Activated CD8-positive, alpha-beta T cell treated with anti-CD3 and anti-CD28 coated beads, Interleukin-2, amount 10 ng/mL, durations not matched to agents 7 days and 5 days (primary cell): ENCODE results near the gene RHOU. TPM values are rescaled to one million over a fixed set of nuclear protein-coding genes. Genes with fewer than 3 reads are reported as not detected.

ENCODE experiments used
- ATAC-seq: fragments of 150-1000 bp; cut with Tn5 transposase; one replicate; pipeline ENCODE4 v1.10.0; 2021; ENCODE audit warnings: moderate library complexity
- CTCF ChIA-PET: fragments of 350-600 bp; sonication (Branson Sonifier 250); formaldehyde crosslinking; loops from one replicate; lab custom pipeline; 2021; ENCODE audit warnings: antibody characterized with exemption; lab: Charles Lee
- POLR2A ChIA-PET: fragments of 350-600 bp; sonication (Branson Sonifier 250); formaldehyde crosslinking; loops from one replicate; lab custom pipeline; 2021; ENCODE audit warnings: antibody characterized with exemption; lab: Charles Lee
- DNase-seq: peaks from one replicate; pipeline ENCODE4 v3.0.0-alpha.2; 2020
- H3K27ac Mint-ChIP-seq: one replicate; pipeline ENCODE4 v1.8.0; 2021; ENCODE audit warnings: mild to moderate bottlenecking, mixed read lengths
- H3K27me3 Mint-ChIP-seq: one replicate; pipeline ENCODE4 v1.8.0; 2021; ENCODE audit warnings: low read depth, mixed read lengths
- H3K36me3 Mint-ChIP-seq: one replicate; pipeline ENCODE4 v1.8.0; 2021; ENCODE audit warnings: low read depth, mixed read lengths
- H3K4me1 Mint-ChIP-seq: one replicate; pipeline ENCODE4 v1.8.0; 2021; ENCODE audit warnings: low read depth, mixed read lengths
- H3K4me3 Mint-ChIP-seq: one replicate; pipeline ENCODE4 v1.8.0; 2021; ENCODE audit warnings: mild to moderate bottlenecking, mixed read lengths
- H3K9me3 Mint-ChIP-seq: one replicate; pipeline ENCODE4 v1.8.0; 2022; ENCODE audit warnings: mixed read lengths; ENCODE audit not compliant: insufficient read depth
- total RNA-seq, 2 experiments: library from RNA; stranded (reverse); gene quantifications; one replicate each; pipeline ENCODE4 v1.2.3, GENCODE V29; 2021

Gene RHOU
- total RNA-seq, 2 experiments from 2014 or later, result 9.5 to 9.7 TPM

GRCh38 chr1:228778961-228779360 lies 43.7 kb downstream of the RHOU start:
- H3K36me3 Mint-ChIP-seq, result no peaks in the 10 kb centered on the region
- DNase-seq (no peak), ATAC-seq (no peak)
- POLR2A ChIA-PET, result no interaction called here
- H3K27me3 Mint-ChIP-seq, result peaks cover 6% of the 10 kb centered on the region
- no peak overlapping the region for H3K4me3 Mint-ChIP-seq
- peaks cover 11% of the 10 kb centered on the region for H3K4me1 Mint-ChIP-seq
- no peaks in the 10 kb centered on the region for H3K9me3 Mint-ChIP-seq
- no peak overlapping the region for H3K27ac Mint-ChIP-seq
- CTCF ChIA-PET, result interaction anchor here (1.3 kb wide), 1 partner anchor 14 kb away, joined by 3 read pairs; no protein-coding TSS in a partner anchor

GRCh38 chr1:228781161-228781808 lies 46.0 kb downstream of the RHOU start:
- CTCF ChIA-PET, result interaction anchor here (0.6 kb wide), 1 partner anchor 12 kb away, joined by 3 read pairs; no protein-coding TSS in a partner anchor
- no peak overlapping the region for H3K27ac Mint-ChIP-seq
- ATAC-seq (no peak), DNase-seq (no peak)
- H3K4me1 Mint-ChIP-seq, result peaks cover 9% of the 10 kb centered on the region
- no peaks in the 10 kb centered on the region for H3K9me3 Mint-ChIP-seq
- POLR2A ChIA-PET, result no interaction called here
- peaks cover 6% of the 10 kb centered on the region for H3K27me3 Mint-ChIP-seq
- no peak overlapping the region for H3K4me3 Mint-ChIP-seq
- H3K36me3 Mint-ChIP-seq, result no peaks in the 10 kb centered on the region

DNA sequence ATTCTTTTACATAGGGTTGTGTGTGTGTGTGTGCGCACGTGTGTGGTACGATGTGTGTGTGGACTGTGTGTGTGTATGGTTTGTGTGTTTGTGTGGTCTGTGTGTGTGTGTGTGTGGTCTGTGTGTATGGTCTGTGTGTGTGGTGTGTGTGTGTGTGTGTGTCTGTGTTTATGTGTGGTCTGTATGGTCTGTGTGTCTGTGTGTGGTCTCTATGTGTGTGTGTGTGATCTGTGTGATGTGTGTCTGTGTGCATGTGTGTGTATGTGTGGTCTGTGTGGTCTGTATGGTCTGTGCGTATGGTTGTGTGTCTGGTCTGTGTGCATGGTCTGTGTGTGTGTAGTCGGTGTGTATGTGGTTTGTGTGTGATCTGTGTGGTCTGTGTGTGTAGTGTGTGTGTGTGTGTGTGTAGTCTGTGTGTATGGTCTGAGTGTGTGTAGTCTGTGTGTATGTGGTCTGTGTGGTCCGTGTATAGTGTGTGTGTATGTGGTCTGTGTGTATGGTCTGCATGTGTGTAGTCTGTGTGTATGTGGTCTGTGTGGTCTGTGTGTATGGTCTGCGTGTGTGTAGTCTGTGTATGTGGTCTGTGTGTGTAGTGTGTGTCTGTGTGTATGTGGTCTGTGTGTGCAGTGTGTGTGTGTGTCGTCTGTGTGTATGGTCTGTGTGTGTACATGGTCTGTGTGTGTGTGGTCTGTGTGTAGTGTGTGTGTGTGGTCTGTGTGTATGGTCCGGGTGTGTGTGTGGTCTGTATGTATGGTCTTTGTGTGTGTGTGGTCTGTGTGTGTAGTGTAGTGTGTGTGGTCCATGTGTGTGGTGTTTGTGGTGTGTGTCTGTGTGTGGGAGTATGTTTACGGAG lies 46.8 kb downstream of the RHOU start:
- CTCF ChIA-PET, result interaction anchor here (0.6 kb wide), 1 partner anchor 11 kb away, joined by 3 read pairs; no protein-coding TSS in a partner anchor
- H3K4me3 Mint-ChIP-seq, result no peak overlapping the region
- H3K4me1 Mint-ChIP-seq, result peaks cover 9% of the 10 kb centered on the region
- POLR2A ChIA-PET, result interaction anchor here (0.7 kb wide), 1 partner anchor 9 kb away, joined by 3 read pairs; no protein-coding TSS in a partner anchor
- H3K36me3 Mint-ChIP-seq, result no peaks in the 10 kb centered on the region
- no peak overlapping the region for H3K27ac Mint-ChIP-seq
- no peak for ATAC-seq
- H3K27me3 Mint-ChIP-seq, result peaks cover 6% of the 10 kb centered on the region
- no peaks in the 10 kb centered on the region for H3K9me3 Mint-ChIP-seq
- no peak for DNase-seq

DNA sequence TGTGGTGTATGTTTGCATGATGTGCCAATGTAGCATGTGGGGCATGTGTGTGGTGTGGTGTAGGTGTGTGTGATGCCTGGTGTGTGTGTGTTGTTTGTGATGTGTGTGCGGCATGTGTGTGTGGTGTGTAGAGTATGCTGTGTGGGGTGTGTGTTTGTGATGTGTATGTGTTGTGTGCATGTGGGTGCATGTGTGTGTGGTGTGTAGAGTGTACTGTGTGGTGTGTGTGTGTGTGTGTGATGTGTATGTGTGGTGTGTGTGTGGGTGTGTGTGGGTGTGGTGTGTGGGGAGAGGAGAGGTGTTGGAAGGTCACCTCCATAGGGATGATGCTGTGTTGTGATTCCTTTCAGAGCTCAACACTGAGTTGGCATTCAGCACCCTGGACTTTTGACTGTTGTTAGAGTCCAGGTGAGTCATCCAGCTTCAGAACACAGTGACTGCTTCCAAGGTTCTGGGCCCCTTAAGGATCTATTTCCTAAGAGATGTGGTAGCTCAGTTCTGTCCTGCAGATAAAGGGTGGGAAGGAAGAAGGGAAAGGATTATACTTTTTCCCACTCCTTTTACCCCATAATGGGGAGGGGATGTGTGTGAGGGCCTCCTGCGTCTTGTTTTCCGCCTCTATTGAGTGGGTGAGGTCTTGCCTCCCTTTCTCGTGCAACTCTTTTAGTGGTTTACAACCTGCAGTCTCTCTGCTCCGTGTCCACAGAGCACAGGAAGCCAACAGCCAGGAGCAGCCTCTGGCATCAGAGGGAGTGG lies 47.6 kb downstream of the RHOU start:
- DNase-seq, result no peak

DNA sequence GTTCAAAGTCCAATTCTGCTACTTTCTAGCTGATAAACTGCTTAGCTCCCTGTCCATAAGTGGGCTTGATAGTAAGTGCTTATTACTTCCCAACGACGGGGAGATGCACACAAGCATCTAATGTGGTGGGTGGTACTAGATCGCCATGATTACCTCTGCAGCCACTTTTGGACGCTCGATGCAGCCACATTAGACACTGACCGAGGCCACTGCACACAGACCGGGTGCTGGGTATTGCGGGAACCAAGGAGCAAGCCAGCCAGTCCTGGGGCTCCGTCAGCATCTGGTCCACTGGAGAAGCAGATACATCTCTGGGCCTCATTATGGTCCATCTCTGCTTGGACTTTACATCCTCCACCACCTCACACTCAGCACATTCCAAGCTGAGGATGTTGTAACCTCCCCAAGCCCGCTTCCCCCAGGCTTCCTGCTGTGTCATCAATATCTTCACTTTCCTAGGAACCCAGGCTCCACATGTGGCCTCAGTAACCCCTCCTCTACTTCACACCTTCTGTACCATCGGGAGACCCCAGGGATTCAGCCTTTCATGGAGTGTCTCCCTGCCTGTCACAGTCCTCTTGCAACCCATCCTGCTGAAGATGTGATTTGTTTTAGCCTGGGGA lies 48.2 kb downstream of the RHOU start:
- no peak for ATAC-seq
- no peaks in the 10 kb centered on the region for H3K36me3 Mint-ChIP-seq
- peaks cover 9% of the 10 kb centered on the region for H3K4me1 Mint-ChIP-seq
- DNase-seq, result no peak
- ChIA-PET POLR2A (no interaction called here), CTCF (no interaction called here)
- H3K4me3 Mint-ChIP-seq, result no peak overlapping the region
- peaks cover 6% of the 10 kb centered on the region for H3K27me3 Mint-ChIP-seq
- no peak overlapping the region for H3K27ac Mint-ChIP-seq
- no peaks in the 10 kb centered on the region for H3K9me3 Mint-ChIP-seq

More for the DNA sequence above, 47.6 kb downstream of the RHOU start:
- POLR2A ChIA-PET, result interaction anchor here (0.7 kb wide), 1 partner anchor 9 kb away, joined by 3 read pairs; no protein-coding TSS in a partner anchor
- Mint-ChIP-seq H3K27ac (no peak overlapping the region), H3K27me3 (peaks cover 6% of the 10 kb centered on the region), H3K4me3 (no peak overlapping the region), H3K36me3 (no peaks in the 10 kb centered on the region), H3K4me1 (peaks cover 9% of the 10 kb centered on the region), H3K9me3 (no peaks in the 10 kb centered on the region)
- CTCF ChIA-PET, result no interaction called here
- no peak for ATAC-seq

DNA sequence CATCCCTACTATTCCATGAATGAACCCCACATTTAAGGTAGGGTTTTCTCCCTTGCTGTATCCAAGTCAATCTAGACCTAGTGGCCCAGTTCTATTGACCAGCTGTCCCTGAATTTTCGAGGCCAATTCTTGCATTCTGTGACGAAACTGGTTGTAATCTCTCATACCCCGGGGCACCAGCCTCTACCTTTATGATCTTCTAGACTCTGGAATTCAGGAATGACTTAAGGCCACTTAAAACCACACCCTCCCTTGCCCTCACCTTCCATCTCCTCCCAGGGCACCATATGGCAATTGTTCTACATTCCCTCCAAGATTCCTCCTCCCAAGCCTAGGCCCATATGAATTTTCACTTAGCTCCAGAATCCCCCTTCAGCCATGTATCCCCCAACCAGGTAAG lies 48.9 kb downstream of the RHOU start:
- CTCF ChIA-PET, result no interaction called here
- ATAC-seq (no peak), DNase-seq (no peak)
- Mint-ChIP-seq H3K4me1 (peaks cover 9% of the 10 kb centered on the region), H3K36me3 (no peaks in the 10 kb centered on the region), H3K4me3 (no peak overlapping the region), H3K27ac (no peak overlapping the region), H3K9me3 (no peaks in the 10 kb centered on the region), H3K27me3 (peaks cover 6% of the 10 kb centered on the region)
- POLR2A ChIA-PET, result no interaction called here

GRCh38 chr1:228785366-228786330 lies 50.4 kb downstream of the RHOU start:
- POLR2A ChIA-PET, result no interaction called here

DNA sequence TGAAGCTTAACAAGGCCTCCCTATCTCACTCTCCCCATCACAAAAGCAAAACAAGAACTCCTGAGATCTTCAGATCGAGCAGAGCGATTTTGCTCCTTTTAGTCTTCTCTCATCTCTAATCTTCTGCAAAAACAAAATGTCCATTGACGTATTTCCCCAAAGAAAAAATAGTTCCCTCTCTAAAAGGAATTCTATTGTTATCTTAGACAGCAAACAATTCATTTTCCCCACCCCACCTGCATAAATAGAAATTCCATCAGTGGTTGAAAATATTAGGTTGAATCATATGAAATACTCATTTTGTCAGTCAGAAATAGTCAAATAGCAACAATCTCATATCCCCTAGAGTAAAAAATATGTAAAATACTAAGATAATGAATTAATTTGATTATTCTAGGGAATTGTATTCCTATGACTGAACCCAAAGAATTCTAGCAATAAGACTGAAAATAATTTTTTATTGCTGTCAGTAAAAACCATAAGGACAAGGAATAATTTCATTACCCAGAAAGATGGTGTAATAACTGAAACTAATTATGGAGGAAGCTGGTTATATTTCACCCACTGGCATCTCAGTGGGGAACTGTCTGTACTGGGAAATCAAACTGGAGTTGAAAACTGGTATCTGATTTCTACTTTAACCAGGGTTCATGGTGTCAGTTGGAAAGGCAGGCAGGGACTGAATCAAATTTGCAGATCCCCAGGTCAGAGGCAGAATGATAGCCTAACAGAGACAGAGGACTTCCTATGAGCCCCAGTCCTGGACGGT lies 51.3 kb downstream of the RHOU start:
- no peak for ATAC-seq
- no peak overlapping the region for H3K27ac Mint-ChIP-seq
- no peak for DNase-seq
- no peaks in the 10 kb centered on the region for H3K27me3 Mint-ChIP-seq
- H3K4me1 Mint-ChIP-seq, result peaks cover 22% of the 10 kb centered on the region
- H3K36me3 Mint-ChIP-seq, result no peaks in the 10 kb centered on the region
- no peak overlapping the region for H3K4me3 Mint-ChIP-seq
- ChIA-PET CTCF (no interaction called here), POLR2A (no interaction called here)
- H3K9me3 Mint-ChIP-seq, result no peaks in the 10 kb centered on the region

More at GRCh38 chr1:228785366-228786330, 50.4 kb downstream of the RHOU start:
- ATAC-seq (no peak), DNase-seq (no peak)
- Mint-ChIP-seq H3K4me3 (no peak overlapping the region), H3K9me3 (no peaks in the 10 kb centered on the region), H3K27me3 (peaks cover 1% of the 10 kb centered on the region), H3K36me3 (no peaks in the 10 kb centered on the region), H3K27ac (no peak overlapping the region), H3K4me1 (peaks cover 16% of the 10 kb centered on the region)
- CTCF ChIA-PET, result no interaction called here

DNA sequence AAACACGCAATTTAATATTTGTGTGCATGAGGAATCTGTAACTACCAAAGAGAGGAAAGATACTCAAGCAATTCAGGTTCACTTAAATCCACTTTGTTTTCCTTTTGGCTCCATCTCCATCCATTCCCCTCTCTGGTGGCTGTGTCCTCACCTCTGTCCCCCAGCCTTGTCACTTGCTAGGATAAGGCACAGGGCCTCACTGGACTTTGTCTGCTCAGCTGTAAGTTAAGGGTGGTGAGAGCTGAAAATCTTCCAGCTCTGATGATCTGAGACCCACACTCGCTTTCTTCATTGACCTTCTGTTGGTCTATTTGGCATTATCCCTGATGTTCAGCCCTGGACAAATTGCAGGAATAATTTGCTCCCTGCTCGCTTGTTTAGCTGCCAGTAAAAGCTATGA lies 56.5 kb downstream of the RHOU start:
- H3K36me3 Mint-ChIP-seq, result no peaks in the 10 kb centered on the region
- no peak for ATAC-seq
- CTCF ChIA-PET, result interaction anchor here (1.2 to 5.9 kb wide), 4 partner anchors 12 to 127 kb away, joined by 3 to 49 read pairs (median 21); partner anchors contain the start of gene RHOU
- H3K9me3 Mint-ChIP-seq, result no peaks in the 10 kb centered on the region
- H3K27me3 Mint-ChIP-seq, result no peaks in the 10 kb centered on the region
- peaks cover 17% of the 10 kb centered on the region for H3K4me1 Mint-ChIP-seq
- no peak for DNase-seq
- POLR2A ChIA-PET, result interaction anchor here (0.7 kb wide), 1 partner anchor 9 kb away, joined by 3 read pairs; no protein-coding TSS in a partner anchor
- no peak overlapping the region for H3K27ac Mint-ChIP-seq
- no peak overlapping the region for H3K4me3 Mint-ChIP-seq

DNA sequence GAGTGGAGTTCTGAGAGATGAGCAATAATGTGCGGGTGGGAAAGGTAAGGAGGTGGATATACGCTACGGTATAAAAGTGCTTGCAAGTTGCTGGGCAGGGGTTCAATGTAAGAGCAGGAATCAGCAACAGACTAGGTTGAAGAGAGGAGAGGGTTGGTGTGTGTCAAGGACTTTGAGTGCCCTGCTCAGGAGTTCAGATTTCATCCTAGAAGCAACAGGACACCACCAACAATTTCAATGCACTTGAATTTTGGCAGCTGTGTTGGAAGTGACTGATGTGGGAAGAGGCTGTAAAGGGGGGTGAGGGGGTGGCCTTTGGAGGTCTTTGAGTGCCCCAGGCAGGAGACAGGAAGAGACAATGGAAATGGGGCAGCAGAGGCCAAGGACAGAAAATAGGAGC lies 57.3 kb downstream of the RHOU start:
- Mint-ChIP-seq H3K27ac (no peak overlapping the region), H3K4me3 (no peak overlapping the region), H3K36me3 (peaks cover 7% of the 10 kb centered on the region), H3K4me1 (peaks cover 25% of the 10 kb centered on the region), H3K27me3 (no peaks in the 10 kb centered on the region), H3K9me3 (no peaks in the 10 kb centered on the region)
- ATAC-seq (no peak), DNase-seq (no peak)
- POLR2A ChIA-PET, result interaction anchor here (0.5 to 0.6 kb wide), 2 partner anchors 34 to 701 kb away, joined by 3 to 4 read pairs; no protein-coding TSS in a partner anchor
- CTCF ChIA-PET, result interaction anchor here (0.6 to 5.9 kb wide), 6 partner anchors 11 to 435 kb away, joined by 3 to 49 read pairs (median 6); partner anchors contain the start of gene RHOU
